ENCODE results near the gene ADAMTSL5.
A peak's percentile ranks its signal among the peaks of the same experiment; 100 is the strongest.
"Not testable (repeated sequence)": the region's sequence is repeated elsewhere in the genome, so short reads cannot be mapped to it uniquely, and the experiment has no call there.

Gene ADAMTSL5, protein sequence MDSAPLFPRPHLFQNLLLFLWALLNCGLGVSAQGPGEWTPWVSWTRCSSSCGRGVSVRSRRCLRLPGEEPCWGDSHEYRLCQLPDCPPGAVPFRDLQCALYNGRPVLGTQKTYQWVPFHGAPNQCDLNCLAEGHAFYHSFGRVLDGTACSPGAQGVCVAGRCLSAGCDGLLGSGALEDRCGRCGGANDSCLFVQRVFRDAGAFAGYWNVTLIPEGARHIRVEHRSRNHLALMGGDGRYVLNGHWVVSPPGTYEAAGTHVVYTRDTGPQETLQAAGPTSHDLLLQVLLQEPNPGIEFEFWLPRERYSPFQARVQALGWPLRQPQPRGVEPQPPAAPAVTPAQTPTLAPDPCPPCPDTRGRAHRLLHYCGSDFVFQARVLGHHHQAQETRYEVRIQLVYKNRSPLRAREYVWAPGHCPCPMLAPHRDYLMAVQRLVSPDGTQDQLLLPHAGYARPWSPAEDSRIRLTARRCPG

DNA sequence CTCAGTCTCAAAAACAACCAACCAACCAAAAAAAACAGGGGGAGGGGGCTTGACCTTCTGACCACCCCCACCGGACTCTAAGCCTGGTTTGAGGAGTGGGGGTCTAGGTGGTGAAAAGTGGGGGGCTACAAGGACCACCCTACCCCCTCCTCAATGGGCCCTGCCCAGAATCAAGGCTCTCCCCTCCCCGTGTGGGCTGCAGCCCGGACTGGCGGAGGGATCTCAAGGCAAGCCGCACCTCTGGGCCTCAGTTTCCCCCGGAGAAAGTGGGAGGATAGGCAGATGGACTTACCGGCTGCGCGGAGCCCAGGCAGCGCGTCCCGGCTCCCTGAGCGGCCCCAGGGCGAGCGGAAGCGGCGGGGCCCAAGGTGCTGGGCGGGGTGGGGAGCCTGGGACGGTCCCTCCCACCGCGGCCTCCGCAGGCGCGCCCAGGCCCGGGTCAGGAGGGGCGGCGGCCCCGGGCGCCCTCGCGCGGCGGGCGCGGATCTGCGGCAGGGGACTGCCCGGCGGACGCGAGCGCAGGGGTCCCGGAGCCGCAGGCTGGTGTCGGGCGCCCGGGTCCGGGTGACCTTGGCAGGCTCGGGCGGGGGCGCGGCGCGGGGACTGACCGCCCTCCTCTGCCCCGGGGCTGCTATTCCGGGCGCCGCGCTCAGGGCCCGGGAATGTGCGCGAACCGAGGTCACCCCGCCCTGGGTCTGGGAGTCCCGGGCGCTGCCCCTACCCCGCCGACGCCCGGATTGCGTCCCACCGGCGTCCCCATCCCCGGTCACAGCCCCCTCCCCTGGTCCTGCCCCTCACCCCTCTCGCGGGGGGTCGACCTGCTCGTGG, at the start of gene ADAMTSL5:
ADAMTSL5 (minus strand) TSS at position 349 of the 828 bp plus-strand sequence. CDS start 2,076 bp downstream, outside the sequence.
- peak; percentile 50 to 65 for DNase-seq

DNA sequence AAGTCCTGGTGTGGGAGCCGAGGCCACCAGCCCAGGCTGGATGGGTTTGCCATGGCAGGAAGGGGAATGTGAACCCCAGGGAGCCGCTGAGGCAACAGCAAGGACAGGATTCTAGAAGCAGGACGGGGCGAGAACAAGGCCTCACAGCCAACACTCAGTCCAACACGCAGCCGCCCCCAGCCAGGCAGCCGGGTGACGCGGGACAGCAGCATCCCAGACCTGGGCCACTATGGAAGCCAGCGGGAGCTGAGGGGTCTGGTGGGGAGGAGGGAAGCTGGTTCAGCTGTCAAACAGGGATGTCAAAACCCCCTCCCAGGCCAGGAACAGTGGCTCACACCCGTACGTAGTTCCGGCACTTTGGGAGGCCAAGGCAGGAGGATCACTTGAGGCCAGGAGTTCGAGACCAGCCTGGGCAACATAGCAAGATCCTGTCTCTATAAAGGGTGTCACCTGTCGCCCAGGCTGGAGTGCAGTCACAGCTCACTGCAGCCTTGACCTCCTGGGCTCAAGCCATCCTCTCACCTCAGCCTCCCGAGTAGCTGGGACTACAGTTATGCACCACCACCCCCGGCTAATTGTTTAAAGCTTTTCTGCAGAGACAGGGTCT, 48.5 kb upstream of the ADAMTSL5 start:
- no peak for DNase-seq

DNA sequence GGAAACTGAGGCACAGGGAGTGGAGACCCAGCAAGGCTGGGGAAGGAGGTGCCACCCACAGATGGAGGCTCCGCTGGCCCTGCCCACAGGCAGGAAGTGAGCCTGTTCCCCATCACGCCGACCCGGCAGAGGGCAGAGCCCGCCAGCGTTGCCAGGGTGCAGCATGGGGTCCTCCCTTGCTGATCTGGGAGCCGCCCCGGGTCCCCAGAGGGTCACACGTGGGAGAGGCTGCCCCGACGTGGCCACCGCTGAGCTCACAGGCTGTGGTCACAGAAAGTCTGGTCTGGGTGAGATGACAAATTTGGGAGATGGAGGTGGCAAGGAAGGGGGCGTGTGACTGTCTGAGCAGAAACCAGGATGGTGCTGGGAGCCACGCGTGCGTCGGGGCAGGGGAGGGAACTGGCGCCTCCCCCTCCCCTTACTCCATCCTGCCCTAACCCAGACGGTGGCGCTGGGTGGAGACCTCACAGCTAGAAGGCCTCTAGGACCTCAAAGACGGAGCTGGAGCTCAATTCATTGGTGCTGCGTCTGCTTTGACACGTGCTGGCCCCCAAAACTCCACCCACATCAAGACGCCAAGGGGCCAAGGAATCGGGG, 47.6 kb upstream of the ADAMTSL5 start:
- no peak for DNase-seq

DNA sequence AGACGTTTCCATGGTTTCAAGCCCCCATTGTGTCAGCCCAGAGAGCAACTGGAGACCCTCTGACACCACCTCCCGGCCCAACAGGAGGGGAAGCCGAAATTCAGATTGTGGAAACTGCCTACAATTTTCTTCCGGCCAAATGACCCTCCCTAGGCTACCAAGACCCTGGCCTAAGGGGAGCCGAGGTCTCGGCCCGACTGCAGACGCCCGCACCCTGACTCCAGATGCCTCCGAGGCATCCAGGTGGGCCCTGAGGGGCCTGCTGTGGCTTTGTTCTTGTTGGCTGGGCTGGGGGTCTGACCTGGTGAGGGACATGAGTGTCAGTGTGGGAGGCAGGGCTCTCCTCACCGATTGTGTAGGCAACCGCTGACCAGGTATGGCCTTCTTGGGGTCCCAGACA, 45.7 kb upstream of the ADAMTSL5 start:
- DNase-seq, result no peak

DNA sequence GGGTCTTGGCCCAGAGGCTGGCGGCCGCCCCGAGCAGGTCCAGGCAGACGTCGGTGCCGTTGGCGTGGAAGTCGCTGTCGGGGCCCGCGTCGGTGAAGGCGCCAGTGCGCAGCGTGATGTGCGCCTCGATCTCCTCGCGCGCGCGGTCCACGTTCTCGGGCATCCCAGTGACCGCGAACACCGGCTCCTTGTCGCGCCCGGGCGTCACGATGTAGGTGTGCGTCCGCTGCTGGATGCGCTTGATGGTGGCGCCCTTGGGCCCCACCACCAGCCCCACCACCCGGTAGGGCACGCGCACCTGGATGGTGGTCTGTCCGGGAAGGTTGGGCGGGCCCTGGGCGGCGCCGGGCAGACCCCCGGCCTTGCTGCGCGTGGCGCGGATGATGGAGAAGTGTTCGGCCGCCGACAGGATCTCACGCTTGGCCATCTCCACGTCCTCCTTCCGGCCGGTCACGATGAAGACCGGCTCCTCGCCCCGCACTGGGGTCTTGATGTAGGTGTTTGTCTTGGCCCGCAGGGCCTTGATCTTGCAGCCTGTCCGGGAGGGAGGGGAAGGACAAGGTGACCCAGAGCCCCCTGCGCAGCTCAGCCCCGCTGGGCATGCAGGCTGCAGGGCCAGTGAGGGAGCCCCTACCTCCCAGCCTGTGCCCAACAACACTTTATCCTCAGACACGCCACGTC, 43.7 kb upstream of the ADAMTSL5 start:
- DNase-seq, result no peak

DNA sequence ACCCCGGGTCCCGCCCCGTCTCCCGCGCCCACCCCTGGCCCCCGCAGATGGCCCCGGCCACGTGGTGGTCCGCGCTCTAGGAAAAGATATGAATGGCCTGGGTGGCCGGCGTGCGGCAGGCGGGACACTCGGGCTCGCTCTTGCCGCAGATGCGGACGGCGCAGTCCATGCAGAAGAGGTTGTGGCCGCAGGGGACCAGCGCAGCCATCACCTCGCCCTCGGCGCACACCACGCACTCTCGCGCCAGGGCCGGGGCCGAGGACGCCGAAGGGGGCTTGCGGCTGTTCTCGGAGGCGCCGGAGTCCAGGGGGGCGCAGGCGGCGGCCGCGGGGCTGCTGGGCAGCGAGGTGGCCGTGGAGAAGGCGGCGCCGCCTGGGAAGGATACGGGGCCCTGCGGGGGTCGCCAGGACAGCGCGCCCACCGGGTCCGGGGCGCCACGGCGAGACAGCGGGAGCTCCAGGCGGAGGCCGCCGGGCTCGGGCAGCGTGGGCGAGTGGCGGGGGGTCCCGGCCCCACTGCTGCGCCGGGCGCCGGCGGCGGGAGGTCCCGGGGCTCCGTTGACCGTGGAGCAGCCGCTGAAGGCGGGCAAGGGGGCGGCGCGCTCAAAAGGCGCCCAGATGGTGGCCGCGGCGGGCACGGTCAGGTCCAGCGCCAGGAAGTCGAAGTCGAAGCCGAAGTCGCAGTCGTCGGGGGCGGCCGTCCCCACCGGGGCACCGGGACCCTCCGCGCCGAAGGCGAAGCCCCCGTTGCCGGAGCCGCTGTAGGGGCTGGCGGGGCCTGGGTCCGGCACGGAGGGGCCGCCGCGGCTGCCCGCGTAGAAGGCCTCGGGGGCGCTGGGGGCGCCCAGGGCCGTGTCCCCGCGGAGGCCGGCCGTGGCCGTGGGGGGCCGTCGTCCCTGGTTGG, 42.9 kb upstream of the ADAMTSL5 start:
- DNase-seq, result no peak

DNA sequence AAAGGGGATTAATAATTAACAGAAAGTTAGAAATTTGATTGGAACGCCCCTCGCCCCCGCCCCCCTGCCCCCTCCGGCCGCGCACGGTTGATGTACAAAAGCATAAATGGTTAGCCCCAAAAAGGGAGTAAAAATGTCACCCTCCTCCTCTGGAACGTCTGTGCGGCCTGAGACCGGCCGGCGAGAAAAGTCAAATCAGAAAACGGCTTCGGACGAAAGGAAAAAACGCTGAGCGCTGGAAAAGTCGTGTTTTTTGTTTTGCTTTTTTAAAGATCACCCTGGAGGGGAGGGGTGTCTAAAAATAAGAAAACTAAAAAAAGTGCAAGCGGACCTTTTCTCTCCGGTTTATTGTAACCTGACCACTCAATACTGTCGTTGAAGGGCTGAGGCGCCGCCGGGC, 42.1 kb upstream of the ADAMTSL5 start:
- no peak for DNase-seq

DNA sequence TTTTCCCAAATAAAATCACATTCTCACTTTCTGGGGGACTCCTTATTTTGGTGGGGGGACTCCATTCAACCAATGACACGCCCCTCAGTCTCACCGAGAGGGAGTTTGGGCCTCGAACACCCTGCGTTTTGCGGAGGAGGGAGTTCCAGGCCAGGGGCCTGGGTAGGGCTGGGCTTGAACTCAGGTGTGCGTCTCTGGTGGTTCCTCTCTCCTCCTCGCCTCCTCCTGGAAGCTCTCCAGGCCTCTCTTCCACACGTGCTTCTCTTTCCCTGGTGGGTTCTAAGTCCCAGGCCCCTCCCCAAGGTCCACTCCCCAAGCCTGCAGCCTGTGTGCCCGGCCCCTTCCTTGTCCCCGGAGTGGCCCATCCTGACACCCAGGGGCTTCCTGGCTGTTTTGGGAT, 40.6 kb upstream of the ADAMTSL5 start:
- no peak for DNase-seq

DNA sequence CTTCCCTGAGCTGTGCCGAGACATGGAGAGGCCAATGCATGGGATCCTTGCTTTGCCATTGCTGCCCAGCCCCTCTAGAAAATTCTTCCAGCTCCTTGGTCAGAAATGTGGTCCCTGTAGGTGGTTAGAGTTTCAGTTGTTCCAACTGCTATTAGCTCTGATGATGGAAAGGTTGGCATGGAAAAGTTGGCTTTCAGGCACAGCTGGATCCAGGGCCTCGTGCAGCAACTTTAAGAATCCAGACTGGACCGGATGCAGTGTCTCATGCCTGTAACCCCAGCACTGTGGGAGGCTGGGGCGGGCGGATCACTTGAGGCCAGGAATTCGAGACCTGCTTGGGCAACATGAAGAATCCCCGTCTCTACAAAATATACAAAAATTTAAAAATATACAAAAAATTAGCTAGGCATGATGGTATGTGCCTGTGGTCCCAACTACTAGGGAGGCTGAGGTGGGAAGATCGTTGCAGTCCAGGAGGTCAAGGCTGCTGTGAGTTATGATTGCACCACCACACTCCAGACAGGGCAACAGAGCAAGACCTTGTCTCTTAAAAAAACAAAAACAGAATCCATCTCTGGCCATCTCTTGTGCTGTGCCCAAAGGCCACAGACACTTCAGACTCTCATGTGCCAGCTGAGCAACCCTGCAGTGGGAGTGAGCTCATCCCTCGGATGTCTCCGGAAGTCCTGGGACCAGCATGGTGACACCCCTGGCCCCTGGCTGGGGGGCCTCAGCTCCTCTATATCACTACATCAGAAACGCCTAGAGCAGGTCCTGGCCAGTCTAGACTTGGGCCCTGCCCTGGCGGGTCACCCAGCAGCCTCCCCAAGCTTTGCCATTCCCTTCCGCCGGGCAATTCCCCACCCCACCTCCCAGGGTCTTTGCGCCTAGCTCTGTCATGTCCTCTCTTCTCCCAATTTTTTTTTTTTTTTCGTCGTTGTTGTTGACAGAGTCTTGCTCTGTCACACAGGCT, 38.5 kb upstream of the ADAMTSL5 start:
- no peak for DNase-seq

DNA sequence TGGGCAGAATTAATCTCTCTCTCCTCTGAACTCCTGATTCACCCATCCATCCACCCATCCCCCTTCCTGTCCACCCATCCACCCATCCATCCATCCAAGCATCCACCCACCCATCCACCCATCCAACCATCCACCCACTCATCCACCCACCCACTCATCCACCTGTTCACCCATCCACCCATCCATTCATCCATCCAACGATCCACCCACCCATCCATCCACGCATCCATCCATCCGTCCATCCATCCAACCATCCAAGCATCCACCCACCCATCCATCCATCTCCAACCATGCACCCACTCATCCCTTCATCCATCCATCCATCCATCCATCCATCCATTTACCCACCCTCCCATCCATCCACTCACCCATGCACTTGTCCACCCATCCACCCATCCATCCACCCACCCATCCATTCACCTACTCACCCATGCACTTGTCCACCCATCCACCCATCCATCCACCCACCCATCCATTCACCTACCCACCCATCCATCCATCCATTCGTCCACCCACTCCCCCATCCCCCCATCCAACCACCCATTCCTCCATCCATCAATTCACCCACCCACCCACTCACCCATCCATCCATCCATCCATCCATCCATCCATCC, 36.6 kb upstream of the ADAMTSL5 start:
- DNase-seq, result no peak

DNA sequence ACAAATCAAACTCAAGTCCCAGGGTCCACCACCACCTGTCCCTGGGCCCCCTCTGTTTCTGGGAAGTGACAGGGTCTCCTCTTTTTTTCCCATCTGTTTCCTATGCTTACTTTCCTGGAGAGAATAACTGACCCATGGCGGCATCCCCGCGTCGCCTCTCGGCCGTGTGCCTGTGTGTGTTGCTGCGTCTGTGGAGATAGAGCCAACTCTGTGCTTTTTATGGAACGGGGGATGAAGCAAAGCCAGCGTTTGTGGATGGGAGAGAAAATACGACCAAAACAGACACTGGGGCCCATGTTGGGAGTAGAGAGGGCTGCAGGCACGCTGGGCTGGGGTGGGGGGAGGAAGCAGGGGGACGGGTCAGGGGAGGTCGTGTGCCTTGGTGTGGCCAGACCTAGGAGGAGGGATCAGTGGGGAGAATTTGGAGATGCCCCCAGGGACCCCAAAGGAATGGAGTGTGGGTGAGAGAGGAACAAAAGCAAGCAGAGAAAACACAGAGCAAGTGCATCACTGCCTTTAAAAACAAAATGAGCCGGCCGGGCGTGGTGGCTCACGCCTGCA, 27.6 kb upstream of the ADAMTSL5 start:
- no peak for DNase-seq

DNA sequence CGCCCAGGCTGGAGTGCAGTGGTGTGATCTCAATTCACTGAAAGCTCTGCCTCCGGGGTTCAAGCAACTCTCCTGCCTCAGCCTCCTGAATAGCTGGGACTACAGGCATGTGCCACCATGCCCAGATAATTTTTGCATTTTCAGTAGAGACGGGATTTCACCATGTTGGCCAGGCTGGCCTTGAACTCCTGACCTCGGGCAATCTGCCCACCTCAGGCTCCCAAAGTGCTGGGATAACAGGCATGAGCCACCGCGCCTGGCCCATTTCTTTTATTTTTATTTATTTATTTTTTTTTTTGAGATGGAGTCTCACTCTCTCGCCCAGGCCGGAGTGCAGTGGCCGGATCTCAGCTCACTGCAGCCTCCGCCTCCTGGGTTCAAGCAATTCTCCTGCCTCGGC, 26.9 kb upstream of the ADAMTSL5 start:
- not testable (repeated sequence) for DNase-seq

DNA sequence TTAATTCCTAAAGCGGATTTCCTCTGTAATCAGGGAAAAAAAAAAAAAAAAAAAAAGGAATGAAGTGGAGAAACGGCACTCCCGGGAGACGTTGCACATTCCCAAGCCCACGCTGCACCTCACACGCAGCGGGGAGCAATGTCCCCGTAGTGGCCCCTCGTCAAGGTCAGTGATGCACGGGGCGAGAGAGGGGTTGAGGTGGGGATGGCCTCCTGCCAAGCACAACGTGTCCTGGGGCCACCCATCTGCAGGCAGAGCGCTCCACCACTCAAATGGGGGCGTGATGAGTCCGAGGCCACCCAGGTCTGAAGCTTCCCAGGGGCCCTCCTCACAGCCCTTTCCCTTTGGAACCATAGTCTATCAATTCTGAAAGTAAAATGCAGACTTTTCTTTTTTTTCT, 26.2 kb upstream of the ADAMTSL5 start:
- no peak for DNase-seq

DNA sequence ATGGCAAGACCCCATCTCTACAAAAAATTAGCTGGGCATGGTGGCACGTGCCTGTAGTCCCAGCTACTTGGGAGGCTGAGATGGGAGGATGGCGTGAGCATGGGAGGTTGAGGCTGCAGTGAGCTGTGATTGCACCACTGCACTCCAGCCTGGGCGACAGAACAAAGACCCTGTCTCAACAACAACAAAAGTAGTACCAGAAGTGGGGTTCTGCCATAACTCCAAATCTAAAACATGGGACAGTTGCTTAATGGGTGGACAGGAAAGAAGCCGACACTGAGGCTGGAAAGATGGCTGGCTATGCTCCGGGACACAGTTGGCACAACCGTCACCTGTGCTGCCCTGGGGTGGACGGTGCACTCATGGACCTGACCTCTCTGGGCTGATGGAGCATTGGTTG, 22.9 kb upstream of the ADAMTSL5 start:
- DNase-seq, result not testable (repeated sequence)

DNA sequence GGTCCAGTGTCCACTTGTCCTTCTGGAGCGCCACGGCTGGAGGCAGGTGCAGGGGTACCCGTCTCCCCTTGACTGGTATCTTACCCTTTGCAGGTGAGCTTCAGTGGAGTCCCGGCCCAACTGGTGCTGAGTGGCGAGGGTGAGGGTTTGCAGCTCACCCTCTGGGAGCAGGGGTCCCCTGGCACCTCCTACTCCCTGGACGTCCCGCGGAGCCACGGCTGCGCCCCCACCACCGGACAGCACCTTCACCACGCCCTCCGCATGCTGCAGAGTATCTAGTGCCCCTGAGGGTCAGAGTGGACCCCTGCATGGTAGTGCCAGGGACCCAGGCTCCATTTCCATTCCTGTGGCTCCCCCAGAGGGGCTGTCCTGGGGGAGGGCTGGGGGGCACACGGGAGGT, 22.2 kb upstream of the ADAMTSL5 start:
- no peak for DNase-seq

DNA sequence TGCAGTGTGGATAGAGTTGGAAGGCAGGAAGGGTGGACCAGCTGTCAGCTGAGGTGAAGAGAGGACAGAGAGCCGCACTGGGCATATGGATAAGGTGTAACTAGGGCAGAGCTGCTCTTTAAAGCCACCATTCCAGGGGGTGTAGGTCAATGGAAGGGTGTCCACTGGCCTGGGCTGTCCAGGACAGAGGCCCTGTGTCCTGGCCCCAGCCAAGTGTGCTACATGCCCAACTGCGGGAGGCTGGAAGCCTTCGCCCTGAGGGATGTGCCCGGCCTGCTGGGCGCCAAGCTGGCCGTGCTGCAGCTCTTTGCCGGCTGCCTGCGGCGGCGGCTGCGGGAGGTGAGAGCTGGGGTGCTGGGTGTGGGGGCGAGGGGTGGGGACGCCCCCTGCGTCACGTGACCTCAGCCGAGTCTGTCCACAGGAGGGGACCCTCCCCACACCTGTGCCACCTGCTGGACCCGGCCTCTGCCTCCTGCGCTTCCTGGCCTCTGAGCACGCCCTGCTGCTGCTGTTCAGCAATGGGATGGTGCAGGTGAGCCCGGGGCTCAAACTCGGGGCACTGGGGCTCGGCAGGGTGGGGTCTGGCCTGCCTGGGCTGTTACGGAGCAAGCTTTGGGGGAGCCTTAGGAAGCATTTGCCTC, 20.8 kb upstream of the ADAMTSL5 start:
- no peak for DNase-seq

DNA sequence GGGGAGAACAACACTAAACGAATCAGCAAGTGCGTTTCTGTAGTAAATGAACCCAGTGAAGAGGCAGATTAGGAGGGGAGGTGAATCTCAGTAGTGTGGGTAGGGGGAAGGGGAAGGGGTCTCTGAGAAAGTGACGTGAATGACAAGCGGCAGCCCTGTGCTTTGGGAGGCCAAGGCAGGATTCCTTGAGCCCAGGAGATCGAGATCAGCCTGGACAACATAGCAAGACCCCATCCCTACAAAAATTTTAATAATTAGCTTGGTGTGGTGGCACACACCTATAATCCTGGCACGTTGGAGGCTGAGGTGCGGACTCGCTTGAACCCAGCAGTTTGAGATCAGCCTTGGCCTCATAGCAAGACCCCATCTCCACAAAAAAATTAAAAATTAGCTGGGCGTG, 19.2 kb upstream of the ADAMTSL5 start:
- no peak for DNase-seq

DNA sequence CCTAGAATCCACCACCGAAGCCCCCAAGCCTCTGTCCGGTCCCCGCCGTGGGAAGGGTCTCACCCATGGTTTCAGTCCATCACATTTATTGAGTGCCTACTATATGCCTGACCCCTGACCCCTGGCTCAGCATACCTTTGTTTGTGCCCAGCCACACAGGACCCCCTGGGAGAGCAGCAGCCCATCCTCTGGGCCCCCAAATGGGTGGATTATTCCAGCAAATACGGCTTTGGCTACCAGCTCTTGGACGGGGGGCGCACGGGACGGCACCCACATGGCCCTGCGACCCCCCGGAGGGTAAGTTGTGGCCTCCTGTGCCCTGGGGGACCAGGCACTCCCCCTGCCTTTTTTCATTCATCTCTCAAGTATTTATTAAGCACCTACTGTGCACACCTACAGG, 18.8 kb upstream of the ADAMTSL5 start:
- DNase-seq, result no peak

DNA sequence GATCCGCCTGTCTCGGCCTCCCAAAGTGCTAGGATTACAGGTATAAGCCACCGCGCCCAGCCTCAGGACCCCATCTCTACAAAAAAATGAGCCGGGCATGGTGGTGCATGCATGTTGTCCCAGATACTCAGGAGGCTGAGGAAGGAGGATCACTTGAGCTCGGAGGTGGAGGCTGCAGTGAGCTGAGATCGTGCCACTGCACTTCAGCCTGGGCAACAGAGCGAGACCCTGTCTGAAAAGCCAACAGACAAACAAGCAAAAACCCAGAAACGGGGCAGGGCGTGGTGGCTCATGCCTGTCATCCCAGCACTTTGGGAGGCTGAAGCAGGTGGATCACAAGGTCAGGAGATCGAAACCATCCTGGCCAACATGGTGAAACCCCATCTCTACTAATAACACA, 18.0 kb upstream of the ADAMTSL5 start:
- not testable (repeated sequence) for DNase-seq

All from activated CD4-positive, alpha-beta T cell treated with anti-CD3 and anti-CD28 coated beads for 4 hours (primary cell).